GM15510 (cell line): ENCODE results near the gene CDH23.

ENCODE experiments used
- POLR2A ChIP-seq: IDR thresholded peaks from 3 replicates; pipeline ENCODE4 v1.6.1; 2011; ENCODE audit warnings: borderline replicate concordance; ENCODE audit not compliant: insufficient read length; ENCODE audit errors: extremely low read depth

CDH23 gene

DNA sequence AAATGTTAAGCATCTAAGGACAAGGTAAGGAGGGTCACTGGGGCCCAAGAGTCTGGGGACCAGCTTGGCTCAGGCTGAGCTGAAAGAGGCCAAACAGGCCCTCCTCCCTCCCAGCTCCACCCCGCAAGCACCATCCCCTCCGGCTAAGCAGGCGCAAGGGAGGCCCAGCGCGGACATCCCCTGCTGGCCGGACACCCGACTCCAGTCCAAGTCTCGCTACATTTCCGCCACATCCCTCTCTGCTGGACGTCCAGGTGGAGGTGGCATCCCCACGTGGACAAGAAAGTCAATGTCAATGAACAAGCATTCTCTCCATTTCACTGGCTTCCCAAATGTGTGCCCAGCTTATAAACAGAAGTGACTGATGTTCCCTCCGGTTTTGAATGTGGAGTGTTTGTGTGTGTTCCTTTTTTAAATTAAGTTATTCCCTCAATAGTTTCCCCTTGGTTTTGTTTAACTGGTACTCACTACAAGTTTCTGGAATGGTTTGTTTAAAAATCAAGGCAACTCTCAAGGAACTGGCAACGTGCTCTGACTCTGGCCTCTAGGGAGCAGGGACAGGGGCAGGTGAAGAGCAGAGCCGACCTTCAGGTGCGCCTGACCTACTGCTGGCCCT is 418.9 kb downstream of the CDH23 start:
- TF ChIP-seq POLR2A, result no peak

DNA sequence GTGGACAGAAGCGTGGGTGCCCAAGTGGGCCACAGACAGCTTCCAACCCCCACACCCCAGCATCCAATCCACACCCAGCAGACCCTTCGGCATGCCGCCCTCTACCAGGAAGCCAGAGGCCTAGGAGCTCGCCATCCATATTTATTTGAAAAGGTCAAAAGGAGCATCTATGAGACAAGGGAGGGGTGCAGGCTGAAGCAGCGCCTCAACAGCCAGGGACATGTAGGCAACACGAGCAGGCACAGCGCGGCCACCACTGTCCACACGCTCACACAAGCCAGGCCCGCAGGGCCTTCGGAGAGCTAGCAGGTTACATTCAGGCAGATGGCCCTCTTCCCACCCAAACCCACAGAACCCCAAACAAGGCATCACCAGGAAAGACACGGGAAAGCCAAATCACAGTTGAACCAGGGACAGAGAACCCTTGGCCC is 419.7 kb downstream of the CDH23 start:
- TF ChIP-seq POLR2A, result no peak

DNA sequence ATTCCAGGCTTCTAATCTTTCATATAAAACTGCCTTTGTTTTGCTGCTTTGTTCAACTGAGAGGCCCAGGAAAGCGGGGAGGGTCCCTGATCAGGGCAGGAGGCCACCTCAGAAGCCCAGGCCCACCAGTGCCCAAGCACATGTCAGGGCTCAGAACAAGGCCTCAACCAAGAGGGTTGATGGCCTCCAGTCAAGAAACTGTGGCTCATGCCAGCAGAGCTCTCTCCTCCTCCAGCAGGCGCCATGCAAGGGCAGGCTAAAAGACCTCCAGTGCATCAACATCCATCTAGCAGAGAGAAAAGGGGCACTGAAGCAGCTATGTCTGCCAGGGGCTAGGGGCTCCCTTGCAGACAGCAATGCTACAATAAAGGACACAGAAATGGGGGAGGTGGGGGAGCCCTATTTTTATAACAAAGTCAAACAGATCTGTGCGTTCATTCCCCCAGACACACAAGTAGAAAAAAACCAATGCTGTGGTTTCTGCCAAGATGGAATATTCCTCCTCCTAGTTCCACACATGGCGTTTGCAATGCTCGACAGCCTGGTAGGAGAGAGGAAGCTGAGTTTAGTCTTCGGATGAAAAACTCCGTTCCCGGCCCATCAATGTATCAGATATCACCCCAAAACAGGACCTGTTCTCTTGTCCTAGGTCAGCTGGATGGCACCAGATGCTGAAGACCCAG is 420.4 kb downstream of the CDH23 start:
- no peak for TF ChIP-seq POLR2A

DNA sequence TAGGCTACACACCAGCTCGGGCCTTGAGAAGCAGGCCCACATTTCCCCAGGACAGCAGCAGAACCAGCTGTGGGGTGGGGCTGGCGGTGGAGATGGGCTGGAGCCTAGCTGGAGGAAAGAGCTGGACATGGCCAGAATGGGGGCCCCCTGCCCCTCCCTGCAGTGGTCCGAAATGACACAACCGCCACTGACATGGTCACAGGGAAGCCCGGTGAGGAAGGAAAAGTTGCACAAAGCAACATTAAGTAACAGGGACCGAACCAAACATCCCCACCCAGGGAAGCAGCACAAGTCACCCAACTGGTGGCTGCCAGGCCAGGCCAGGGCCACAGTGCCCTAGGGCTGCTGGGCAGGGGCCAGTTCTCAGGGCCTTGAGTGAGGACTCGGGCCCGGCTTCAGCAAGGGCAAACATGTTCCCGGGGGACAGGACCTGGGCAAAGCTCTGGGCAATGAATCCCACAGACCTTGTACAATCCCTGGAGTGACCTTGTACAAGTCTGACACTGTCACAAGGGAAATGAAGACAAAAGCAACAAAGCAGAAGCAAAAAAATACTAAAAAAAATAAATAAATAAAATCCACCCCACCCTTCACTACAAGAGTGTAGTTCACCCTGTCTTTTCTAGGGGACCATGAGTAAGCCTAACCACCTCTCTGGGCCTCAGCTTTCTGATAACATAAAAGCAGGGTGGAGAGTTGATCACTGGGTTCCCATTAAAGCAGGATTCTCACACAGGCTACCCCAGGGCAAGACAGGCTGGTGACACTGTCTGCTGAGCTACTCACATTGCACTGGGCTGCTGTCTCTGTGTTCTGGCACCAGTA is 421.3 kb downstream of the CDH23 start:
- no peak for TF ChIP-seq POLR2A

DNA sequence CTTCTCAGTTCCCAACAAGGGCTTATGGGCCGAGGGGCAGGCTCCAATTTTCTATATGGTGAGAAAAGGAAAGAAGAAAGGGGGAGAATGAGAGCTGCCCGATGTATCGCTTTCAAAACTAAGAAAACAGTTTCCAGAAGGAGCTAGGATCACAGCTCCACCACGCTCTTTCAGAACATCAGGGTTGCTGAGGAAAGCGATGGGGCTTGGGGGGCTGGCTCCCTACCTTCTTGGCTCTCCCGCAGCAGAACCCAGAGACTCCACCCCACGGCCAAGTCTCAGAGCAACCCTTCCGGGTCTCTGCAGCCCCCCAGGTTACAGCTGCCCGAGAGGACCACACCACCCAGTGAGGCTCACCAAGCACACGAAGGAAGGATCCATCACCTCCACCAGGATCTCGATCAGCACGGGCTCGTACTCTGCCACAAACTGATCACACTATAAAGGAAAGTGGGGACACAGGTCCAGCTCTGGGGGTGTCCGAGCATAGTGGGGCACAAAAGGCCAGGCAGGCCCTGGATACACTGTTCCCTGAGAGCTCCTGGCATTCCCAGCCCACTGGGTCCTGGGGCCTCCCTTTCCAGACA is 422.0 kb downstream of the CDH23 start:
- no peak for TF ChIP-seq POLR2A

DNA sequence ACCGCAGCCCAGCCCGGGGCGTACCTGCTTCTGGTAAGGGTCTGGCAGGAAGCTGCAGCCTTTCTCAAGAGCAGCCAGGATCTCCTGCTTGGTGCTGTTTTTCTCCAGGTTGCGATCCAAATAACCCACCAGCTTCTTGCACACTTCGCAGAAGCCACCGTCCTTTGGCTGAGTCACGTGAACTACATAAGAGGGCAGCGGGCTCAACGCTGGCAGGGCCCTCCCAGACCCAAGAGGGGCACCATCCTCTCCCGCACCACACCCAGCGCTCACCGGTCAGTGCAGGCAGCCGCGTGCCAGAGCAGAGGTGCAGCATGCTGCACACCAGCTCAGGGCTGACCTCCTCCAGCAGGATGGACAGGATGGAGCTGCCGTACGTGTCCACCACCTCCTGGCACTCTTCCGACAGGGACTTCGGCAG is 422.7 kb downstream of the CDH23 start:
- TF ChIP-seq POLR2A, result no peak

DNA sequence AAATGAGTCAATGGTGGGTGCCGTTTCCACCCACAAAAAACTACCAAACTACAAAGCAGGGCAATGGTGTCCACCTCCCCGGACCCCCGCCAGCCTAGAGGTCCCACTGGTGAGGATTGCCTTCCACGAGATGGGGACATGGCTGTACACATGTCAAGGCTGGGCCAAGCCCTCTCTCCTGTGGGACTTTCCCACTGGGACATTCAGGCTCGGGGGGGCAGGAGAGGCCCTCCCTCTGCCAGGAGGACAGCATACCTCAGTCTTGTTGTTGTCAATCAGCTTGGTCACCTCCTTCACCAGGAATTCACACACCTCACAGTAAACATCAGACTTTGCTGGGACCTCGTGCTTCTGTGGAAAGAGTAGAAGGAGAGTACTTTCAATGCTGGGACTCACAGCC is 423.3 kb downstream of the CDH23 start:
- no peak for TF ChIP-seq POLR2A

DNA sequence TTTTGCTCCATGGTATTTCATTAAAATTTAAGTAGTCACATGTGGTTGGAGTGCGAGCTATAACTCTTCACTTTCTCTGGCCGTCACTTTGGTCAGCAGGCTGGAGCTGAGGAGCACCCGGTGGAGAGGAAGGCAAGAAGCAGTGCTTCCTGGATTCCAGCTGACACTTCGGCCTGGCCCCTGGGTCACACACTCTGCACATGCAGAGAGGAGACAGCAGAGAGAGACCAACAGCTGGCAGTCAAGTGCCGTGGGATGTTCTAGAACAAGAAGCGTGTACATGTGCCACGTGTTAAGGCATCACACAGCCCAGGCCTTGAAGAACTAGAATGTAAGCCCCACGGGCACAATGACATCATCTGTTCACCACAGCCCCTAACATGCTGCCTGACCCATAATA is 424.2 kb downstream of the CDH23 start:
- TF ChIP-seq POLR2A, result no peak

DNA sequence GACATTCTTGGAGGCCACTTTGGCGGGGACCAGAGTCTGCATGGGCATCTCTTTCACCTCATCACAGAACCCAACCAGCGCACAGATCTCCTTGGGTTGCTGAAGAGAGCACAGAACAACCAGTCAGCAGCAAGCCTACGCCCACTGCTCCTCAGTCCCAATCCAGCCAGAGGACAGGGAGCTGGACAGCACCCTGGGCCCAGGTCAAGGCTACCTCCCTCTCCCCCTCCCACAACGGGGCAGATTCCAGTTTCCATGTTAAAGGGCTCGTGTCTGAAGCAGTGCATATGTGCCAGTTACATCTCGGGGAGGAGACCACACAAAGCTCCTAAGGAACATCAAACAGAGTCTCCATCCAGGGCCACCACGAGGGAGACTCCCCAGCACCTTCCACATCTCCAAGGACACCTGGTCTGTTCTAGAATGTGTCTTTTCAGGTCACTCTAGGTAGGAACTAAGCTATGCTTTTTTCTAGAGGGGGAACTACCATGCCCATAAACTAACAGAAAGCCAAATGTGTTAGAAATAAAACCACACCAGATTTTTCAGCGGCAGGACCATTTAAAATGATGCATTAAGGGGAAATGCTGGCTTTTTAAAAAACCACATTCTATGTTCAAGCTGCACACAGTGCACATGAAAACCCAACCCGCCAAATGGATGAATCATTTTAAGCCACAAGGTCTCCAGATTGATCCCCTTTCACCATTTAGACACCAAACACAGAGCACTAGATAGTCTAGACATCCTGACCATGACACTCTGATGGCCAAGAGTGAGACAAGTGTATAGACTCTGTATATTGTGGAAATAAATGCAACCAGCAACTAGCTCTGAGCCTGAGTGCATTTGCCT is 425.4 kb downstream of the CDH23 start:
- TF ChIP-seq POLR2A, result no peak

DNA sequence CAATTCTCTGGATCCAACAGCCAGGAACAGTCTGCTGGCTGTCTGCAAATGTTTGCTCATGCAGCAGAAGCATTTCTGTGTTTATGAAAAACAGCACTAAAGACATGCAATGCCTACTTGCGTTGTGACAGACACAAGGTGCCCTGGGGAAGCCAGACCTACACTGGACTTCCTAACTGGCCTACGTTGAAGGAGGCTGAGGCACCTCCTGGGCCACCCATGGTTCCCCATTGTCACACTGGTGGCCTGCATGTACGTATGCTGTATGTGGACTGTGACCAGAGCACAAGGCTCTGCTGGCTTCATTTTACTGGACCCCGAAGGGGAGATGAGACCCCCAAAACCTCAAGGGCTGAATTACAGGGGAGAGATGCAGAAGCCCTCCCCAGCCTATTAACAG is 426.6 kb downstream of the CDH23 start:
- no peak for TF ChIP-seq POLR2A

DNA sequence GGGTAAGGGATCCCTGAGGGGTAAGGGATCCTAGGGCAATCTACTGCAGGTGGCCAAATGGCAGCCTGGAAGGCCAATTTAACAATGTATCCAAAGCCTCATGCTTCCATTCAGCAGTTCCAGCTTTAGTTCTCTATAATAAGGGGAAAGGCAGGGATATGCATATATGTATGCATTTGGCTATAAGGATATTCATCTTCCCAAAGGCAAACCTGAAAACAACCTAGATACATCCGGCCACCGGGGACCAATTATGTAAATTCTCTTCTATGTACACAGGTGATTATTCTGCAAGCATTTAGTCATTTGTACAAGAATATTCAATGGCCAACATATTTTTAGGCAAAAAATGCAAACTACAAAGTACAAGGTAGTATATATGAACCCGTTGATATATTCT is 427.6 kb downstream of the CDH23 start:
- no peak for TF ChIP-seq POLR2A

DNA sequence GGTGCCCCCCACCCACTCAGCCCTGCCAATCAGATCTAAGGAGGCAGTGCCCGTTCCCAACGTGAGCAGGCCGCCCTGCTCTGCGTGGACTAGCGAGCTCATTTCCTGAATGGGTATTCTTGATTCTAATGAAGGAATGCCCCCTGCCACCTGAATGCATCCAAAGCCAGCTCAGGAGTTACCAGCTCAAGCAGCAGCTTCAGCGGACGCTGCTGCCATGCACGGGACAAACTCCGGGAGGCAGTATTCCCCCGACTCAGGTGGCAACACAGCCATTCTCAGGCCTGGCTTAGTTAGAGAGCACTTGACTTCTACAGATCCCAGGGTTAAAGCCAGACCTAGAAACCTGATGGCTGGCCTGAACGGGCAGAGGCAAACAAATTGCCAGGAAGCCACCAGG is 428.5 kb downstream of the CDH23 start:
- TF ChIP-seq POLR2A, result no peak

DNA sequence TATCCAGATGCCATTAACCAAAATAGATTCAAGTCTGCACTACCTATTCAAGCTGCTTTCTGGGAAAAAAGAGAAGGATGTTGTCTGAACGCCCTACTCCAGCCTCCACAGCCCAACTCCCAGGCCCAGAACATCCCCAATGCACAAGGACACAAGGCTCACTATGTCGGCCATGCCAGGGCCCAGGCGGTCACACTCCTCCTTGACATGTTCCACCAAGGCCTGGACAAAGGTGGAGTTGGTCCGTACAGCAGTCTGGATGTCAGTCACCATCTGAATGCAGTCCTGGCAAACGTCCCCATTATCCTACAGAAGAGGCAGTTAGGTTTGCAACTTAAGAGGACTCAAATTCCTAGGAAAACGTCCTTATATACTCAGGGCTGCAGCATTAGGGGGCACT is 431.1 kb downstream of the CDH23 start:
- TF ChIP-seq POLR2A, result no peak

DNA sequence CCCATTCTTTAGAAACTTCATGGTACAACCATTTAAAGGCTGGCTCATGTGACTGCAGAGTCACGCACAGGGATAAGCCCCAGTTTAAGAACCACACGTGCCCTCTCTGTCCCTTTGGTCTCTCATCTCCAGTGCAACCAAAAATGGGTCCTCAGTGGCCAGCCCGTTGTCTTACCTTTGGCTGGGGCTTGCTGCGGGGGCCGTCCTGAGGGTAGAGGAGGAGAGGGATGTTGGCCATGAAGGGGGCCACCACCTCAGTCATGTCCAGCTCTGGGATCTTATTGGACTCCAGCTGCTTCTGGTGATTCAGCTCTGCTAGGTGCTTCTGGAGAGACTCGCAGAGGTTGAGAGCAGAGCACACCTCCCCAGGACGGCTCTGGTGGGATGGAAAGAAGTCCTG is 432.0 kb downstream of the CDH23 start:
- no peak for TF ChIP-seq POLR2A
